ENCODE data around the gene EFL1. TPM values are rescaled to one million over a fixed set of nuclear protein-coding genes. Genes with fewer than 3 reads are reported as not detected.
"Not testable (repeated sequence)": the region's sequence is repeated elsewhere in the genome, so short reads cannot be mapped to it uniquely, and the experiment has no call there.

EFL1 gene
- polyA plus RNA-seq, 2 of the 4 experiments (the other 2 are of a cell fraction): 21.2 to 42.3 TPM

DNA sequence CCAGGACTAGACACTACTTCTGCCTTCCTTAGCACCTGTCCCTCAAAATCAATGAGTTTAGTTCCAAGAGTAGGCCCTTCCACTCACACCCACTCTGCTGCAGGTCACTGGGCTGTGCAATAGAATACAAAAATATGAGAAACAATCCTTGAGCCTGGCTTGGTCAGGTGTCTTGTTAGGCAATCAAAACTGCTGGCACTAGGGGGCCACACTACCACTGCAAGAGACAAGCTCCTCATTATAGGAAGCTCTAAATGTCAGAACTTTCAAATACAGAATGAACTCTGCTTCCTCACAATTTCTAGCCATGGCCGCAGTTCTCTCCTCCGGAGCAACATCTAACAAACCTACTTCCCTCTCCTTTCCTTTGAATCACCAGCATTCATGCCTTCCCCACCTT, 41.0 kb downstream of the EFL1 start:
- peak in 1 of 2 experiments; percentile 56; a peak in 2 of 4 replicates for TF ChIP-seq CEBPB (IDR thresholded peaks at IDR 0.05)
- TF ChIP-seq, protein P1, sequence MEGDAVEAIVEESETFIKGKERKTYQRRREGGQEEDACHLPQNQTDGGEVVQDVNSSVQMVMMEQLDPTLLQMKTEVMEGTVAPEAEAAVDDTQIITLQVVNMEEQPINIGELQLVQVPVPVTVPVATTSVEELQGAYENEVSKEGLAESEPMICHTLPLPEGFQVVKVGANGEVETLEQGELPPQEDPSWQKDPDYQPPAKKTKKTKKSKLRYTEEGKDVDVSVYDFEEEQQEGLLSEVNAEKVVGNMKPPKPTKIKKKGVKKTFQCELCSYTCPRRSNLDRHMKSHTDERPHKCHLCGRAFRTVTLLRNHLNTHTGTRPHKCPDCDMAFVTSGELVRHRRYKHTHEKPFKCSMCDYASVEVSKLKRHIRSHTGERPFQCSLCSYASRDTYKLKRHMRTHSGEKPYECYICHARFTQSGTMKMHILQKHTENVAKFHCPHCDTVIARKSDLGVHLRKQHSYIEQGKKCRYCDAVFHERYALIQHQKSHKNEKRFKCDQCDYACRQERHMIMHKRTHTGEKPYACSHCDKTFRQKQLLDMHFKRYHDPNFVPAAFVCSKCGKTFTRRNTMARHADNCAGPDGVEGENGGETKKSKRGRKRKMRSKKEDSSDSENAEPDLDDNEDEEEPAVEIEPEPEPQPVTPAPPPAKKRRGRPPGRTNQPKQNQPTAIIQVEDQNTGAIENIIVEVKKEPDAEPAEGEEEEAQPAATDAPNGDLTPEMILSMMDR (IDR thresholded peaks at IDR 0.05): peak; percentile 28; the same call in 1 of the 3 replicates
- TF ChIP-seq RAD21 (conservative IDR thresholded peaks at IDR 0.05 in 1 of 2, IDR thresholded peaks at IDR 0.05 in 1 of 2): peak; percentile 15 to 38; a peak in 1 of 5 replicates
- H3K4me3 ChIP-seq, H3K9me3 ChIP-seq, H3K4me1 ChIP-seq, H3K4me2 ChIP-seq, H3K27ac ChIP-seq, CTCF ChIA-PET, POLR2A ChIA-PET, FAIRE-seq: not testable (repeated sequence)
- WGBS (ENCODE audit: missing lambda C conversion rate): 92% methylated on average over 2 of the region's 2 CpGs
- peak; percentile 3 to 49 for DNase-seq (ENCODE audit: low read depth in 1 of 2, low spot score in 1 of 2)
- peak; percentile 80 to 88 for ATAC-seq

DNA sequence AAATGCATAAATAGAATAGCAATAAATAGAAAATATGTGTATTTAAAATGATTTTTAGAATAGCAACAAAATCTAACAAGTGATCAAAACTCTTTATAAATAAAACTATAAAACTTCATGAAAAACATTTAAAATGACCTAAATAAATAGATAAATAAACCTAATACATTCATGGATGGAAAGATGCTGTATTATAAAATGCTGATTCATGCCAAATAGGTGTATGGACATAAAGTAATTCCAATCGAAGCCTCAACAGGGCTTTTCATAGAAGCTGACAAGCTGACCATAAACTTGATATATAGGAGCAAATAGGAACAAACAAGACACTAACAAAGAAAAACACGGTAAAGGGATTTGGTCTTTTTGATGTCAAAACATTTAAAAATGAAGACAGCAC, 46.4 kb downstream of the EFL1 start:
- POLR2A ChIA-PET; H3K4me1 ChIP-seq; FAIRE-seq; H3K4me3 ChIP-seq; ATAC-seq; DNase-seq (ENCODE audit: low read depth in 1 of 2, low spot score in 1 of 2); CTCF ChIA-PET; H3K9me3 ChIP-seq; H3K4me2 ChIP-seq; H3K27ac ChIP-seq: not testable (repeated sequence)
- WGBS (ENCODE audit: missing lambda C conversion rate): 86% methylated on average over 2 of the region's 2 CpGs
- TF ChIP-seq MAFK (IDR thresholded peaks at IDR 0.05; ENCODE audit: partially characterized antibody): peak; percentile 63

DNA sequence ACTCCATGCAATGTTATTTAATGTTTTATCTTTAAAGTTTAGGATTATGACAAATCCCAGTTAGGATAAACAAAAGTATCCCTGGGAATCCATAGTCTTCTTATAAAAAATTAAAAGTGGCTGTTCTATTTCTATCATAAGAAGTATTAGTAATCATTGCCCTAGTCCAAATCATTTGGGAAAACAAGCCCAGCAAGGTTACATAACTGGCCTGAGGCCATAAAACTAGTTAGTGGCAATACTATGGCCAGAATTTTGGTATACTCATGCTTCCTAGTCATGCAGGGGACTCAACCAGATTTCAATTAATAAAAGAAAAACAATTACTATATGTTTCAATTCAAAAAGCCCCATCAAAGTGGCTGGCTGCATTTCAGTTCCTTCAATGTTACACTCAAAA, 50.3 kb downstream of the EFL1 start:
- CTCF ChIA-PET; ATAC-seq; H3K4me1 ChIP-seq; H3K9me3 ChIP-seq; POLR2A ChIA-PET; DNase-seq (ENCODE audit: low read depth in 1 of 2, low spot score in 1 of 2); H3K4me2 ChIP-seq; FAIRE-seq; H3K4me3 ChIP-seq; H3K27ac ChIP-seq: not testable (repeated sequence)

DNA sequence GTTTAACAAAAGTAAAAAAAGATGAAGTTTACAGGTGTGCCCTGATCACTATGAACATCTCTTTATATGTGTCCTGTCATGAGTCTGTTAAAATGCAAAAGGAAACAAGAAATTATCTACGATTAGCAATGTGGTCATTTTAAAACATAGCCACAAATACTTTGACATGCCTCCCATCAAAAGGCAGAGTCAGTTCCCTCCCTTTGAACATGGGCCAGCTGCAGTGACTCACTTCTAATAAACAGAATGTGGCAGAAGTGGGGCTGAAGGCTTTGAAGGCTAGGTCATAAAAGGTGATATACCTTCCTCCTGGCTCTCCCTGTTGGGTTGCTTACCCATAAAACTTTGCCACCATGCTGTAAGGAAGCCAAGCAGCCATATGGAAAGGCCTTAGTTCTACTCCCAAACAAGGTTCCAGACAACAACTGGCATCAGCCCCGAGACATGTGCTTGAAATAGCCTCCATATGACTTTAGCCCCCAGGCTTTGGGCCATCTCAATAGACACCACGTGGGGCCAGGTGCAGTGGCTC, 52.4 kb downstream of the EFL1 start:
- TF ChIP-seq, protein P2, sequence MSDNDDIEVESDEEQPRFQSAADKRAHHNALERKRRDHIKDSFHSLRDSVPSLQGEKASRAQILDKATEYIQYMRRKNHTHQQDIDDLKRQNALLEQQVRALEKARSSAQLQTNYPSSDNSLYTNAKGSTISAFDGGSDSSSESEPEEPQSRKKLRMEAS (IDR thresholded peaks at IDR 0.05): 0 out of 2 replicates have a peak, but pooled peaks have one; percentile 12
- peak; percentile 47 to 52; a peak in 2 of 6 replicates for ATAC-seq

DNA sequence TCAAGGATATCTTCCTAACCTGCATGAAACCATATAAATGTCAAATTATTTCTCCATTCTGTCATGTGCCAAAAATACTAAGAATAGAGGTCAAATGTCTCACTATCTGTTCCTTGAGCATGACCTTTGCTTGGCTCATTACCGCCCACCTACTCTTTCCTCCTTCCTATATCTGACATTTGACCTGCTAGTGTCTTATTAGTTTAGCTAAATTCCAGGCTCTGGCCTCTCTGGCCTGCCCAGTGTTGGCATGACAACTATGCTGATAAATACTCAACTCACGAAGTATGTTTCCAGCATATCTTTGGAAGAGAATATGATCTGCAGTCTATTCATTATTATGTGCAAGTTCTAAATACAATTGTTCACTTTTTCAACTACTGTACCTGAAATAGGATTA, 58.0 kb downstream of the EFL1 start:
- POLR2A ChIA-PET; H3K27ac ChIP-seq; H3K9me3 ChIP-seq; H3K4me3 ChIP-seq; ATAC-seq; CTCF ChIA-PET; H3K4me1 ChIP-seq; H3K4me2 ChIP-seq; DNase-seq (ENCODE audit: low read depth in 1 of 2, low spot score in 1 of 2): not testable (repeated sequence)
- FAIRE-seq: peak; percentile 94
- WGBS (ENCODE audit: missing lambda C conversion rate): 95% methylated on average over 2 of the region's 2 CpGs

More for the DNA sequence above, 52.4 kb downstream of the EFL1 start:
- DNase-seq (ENCODE audit: low read depth in 1 of 2, low spot score in 1 of 2); POLR2A ChIA-PET; H3K4me3 ChIP-seq; H3K4me1 ChIP-seq; H3K9me3 ChIP-seq; CTCF ChIA-PET: not testable (repeated sequence)
- H3K4me2 ChIP-seq: 0 out of 3 replicates have a peak overlapping the region, but pooled peaks have one; percentile 9
- H3K27ac ChIP-seq: 0 out of 6 replicates have a peak overlapping the region, but pooled peaks of 1 of the 2 experiments have one; percentile 1
- peak; percentile 79 for FAIRE-seq
- 70% methylated on average over 3 of the region's 3 CpGs for WGBS (ENCODE audit: missing lambda C conversion rate)

DNA sequence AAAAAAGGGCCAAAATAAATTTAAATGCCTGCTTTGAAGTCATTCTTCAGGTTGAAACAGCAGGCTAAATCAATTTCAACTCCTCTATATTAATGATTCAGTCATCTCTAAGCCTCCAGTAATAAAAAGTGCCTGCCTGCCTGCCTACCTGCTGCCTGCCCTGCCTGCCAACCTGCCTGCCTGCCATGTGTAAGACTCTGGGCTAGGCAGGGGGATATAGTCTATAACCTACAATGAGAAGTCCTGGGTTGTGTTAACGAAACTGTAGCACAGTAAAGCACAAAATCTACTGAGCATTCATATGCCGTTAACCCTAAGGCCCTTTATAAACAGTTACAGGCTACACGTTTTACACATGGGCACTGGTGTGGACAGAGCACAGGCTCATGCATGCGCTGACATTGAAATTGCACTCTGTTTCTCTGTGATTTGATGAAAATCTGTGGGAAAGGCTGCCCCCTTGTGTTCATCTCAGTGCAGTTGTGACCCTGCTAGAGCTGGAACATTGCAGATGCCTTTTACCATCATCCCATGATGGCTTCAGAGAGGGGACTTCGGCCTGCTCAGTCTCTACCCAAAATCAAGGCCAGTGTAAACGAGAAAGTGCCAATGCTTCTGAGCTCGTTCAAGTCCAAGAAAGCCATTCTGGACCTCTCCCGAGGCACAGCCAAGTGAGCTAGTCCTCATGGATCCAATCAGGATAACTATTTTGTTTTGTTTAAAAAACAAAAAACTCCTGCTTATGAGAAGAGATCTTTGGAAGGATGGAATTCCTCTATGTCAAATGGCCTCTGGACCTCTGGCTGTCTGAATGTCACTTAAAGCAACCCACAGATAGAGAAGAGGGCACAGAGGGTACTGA, 64.6 kb downstream of the EFL1 start:
- WGBS (ENCODE audit: missing lambda C conversion rate): 29% methylated on average over 8 of the region's 8 CpGs
- peak; percentile 91 for TF ChIP-seq RAD21 (conservative IDR thresholded peaks at IDR 0.05 in 1 of 2, IDR thresholded peaks at IDR 0.05 in 1 of 2)
- TF ChIP-seq RARB (CRISPR knock-in tag; IDR thresholded peaks at IDR 0.05): no peak
- TF ChIP-seq, protein P3, sequence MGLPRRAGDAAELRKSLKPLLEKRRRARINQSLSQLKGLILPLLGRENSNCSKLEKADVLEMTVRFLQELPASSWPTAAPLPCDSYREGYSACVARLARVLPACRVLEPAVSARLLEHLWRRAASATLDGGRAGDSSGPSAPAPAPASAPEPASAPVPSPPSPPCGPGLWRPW (IDR thresholded peaks at IDR 0.05): no peak
- no peak for TF ChIP-seq HOXB5 (CRISPR knock-in tag; IDR thresholded peaks at IDR 0.05)
- no peak for TF ChIP-seq CEBPB (IDR thresholded peaks at IDR 0.05)
- TF ChIP-seq CBX8 (IDR thresholded peaks at IDR 0.05): no peak
- TF ChIP-seq MAZ (IDR thresholded peaks at IDR 0.05; ENCODE audit: borderline replicate concordance, low read depth, low read length): no peak
- TF ChIP-seq, protein P4, sequence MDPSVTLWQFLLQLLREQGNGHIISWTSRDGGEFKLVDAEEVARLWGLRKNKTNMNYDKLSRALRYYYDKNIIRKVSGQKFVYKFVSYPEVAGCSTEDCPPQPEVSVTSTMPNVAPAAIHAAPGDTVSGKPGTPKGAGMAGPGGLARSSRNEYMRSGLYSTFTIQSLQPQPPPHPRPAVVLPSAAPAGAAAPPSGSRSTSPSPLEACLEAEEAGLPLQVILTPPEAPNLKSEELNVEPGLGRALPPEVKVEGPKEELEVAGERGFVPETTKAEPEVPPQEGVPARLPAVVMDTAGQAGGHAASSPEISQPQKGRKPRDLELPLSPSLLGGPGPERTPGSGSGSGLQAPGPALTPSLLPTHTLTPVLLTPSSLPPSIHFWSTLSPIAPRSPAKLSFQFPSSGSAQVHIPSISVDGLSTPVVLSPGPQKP (IDR thresholded peaks at IDR 0.05; ENCODE audit: low read depth, low read length): no peak
- no peak for TF ChIP-seq ZNF302 (CRISPR knock-in tag; IDR thresholded peaks at IDR 0.05)
- no peak for TF ChIP-seq JUNB (IDR thresholded peaks at IDR 0.05)
- TF ChIP-seq HDAC2 (IDR thresholded peaks at IDR 0.05): no peak
- TF ChIP-seq SMC3 (IDR thresholded peaks at IDR 0.05): peak; percentile 91
- TF ChIP-seq HOXA7 (CRISPR knock-in tag; IDR thresholded peaks at IDR 0.05): no peak
- TF ChIP-seq, protein P5, sequence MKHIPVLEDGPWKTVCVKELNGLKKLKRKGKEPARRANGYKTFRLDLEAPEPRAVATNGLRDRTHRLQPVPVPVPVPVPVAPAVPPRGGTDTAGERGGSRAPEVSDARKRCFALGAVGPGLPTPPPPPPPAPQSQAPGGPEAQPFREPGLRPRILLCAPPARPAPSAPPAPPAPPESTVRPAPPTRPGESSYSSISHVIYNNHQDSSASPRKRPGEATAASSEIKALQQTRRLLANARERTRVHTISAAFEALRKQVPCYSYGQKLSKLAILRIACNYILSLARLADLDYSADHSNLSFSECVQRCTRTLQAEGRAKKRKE (CRISPR knock-in tag; IDR thresholded peaks at IDR 0.05; ENCODE audit: low read depth): no peak

More for the DNA sequence above, 64.6 kb downstream of the EFL1 start:
- CTCF ChIA-PET: interaction anchor here (0.6 to 4.8 kb wide), 30 partner anchors 11 to 788 kb away, joined by 3 to 106 read pairs (median 4); no protein-coding TSS in a partner anchor
- Histone ChIP-seq H3K9me3 (no peaks in the 10 kb centered on the region), H3K4me3 (no peak overlapping the region), H3K27ac (no peak overlapping the region), H3K4me2 (no peak overlapping the region), H3K4me1 (no peaks in the 10 kb centered on the region)
- POLR2A ChIA-PET: interaction anchor here (1.0 kb wide), 1 partner anchor 89 kb away, joined by 3 read pairs; no protein-coding TSS in a partner anchor
- DNase-seq (ENCODE audit: low read depth in 1 of 2, low spot score in 1 of 2) (peak; percentile 67 to 75), ATAC-seq (peak; percentile 95 to 99), FAIRE-seq (peak; percentile 81)
